NCI-H2227 treated with DMSO at 0.1 percent for 48 hours (cell line): ENCODE results near the gene LONP1.
"Not testable (repeated sequence)": the region's sequence is repeated elsewhere in the genome, so short reads cannot be mapped to it uniquely, and the experiment has no call there.

Experiments used
- DNase-seq: peaks from one replicate; lab custom pipeline; 2025; lab: John Stamatoyannopoulos, UW

LONP1 gene

GRCh38 chr19:5719961-5720790 is at the start of gene LONP1, which contains the start of gene CATSPERD:
Gene LONP1, minus strand, starts transcription at chr19:5720146. Its CDS starts 14 bp downstream, at chr19:5720132.
Gene CATSPERD, plus strand, starts transcription at chr19:5720637. Its CDS starts 101 bp downstream, at chr19:5720738.
- peak; percentile 96 for DNase-seq

- DNase-seq = no peak
These were observed 48.0 kb upstream of the LONP1 start for GRCh38 chr19:5767949-5768348.

- no peak for DNase-seq
These were observed 45.3 kb upstream of the LONP1 start for GRCh38 chr19:5765220-5765619.

- DNase-seq = no peak
These were observed 42.8 kb upstream of the LONP1 start for GRCh38 chr19:5762608-5763217.

- DNase-seq = no peak
These were observed 33.8 kb upstream of the LONP1 start for GRCh38 chr19:5753743-5754142.

GRCh38 chr19:5751709-5752108 is 31.8 kb upstream of the LONP1 start:
- DNase-seq = no peak

GRCh38 chr19:5749505-5749904 is 29.6 kb upstream of the LONP1 start:
- DNase-seq = no peak

- DNase-seq = peak; percentile 29
These were observed 29.0 kb upstream of the LONP1 start for GRCh38 chr19:5748920-5749319.

- not testable (repeated sequence) for DNase-seq
These were observed 25.1 kb upstream of the LONP1 start for GRCh38 chr19:5744999-5745398.

- no peak for DNase-seq
These were observed 23.7 kb upstream of the LONP1 start for GRCh38 chr19:5743630-5744029.

- no peak for DNase-seq
These were observed 22.1 kb upstream of the LONP1 start for GRCh38 chr19:5742051-5742450.

GRCh38 chr19:5738423-5738822 is 18.5 kb upstream of the LONP1 start:
- DNase-seq = no peak

GRCh38 chr19:5733172-5733571 is 13.2 kb upstream of the LONP1 start:
- DNase-seq = not testable (repeated sequence)

GRCh38 chr19:5727453-5728050 is 7.6 kb upstream of the LONP1 start:
- no peak for DNase-seq

GRCh38 chr19:5719274-5719960 is 529 bp downstream of the LONP1 start:
- no peak for DNase-seq

GRCh38 chr19:5718579-5719273 is 1.2 kb downstream of the LONP1 start:
- DNase-seq = no peak

GRCh38 chr19:5718037-5718578 is 1.8 kb downstream of the LONP1 start:
- DNase-seq = no peak

GRCh38 chr19:5717215-5717935 is 2.6 kb downstream of the LONP1 start:
- DNase-seq = no peak

GRCh38 chr19:5714816-5715215 is 5.1 kb downstream of the LONP1 start:
- no peak for DNase-seq

- DNase-seq = no peak
These were observed 6.7 kb downstream of the LONP1 start for GRCh38 chr19:5713228-5713627.

- DNase-seq = no peak
These were observed 8.2 kb downstream of the LONP1 start for GRCh38 chr19:5711713-5712161.
